Stomach (tissue), 9 donors: ENCODE results near the gene MYH9. TPM values are rescaled to one million over a fixed set of nuclear protein-coding genes. Genes with fewer than 3 reads are reported as not detected.

Experiments used
- DNase-seq, 2 donors: peaks; one replicate each; pipeline versions ENCODE4 v3.0.0 to v3.0.0-alpha.2; 2013 to 2019
- H3K27ac ChIP-seq, 5 donors: fragments of 200-600 bp in 4 of 5; sonication (generic) in 4 of 5; one replicate each; pipeline ENCODE4 v1.5.1; 2013 to 2019; ENCODE audit warnings: mild to moderate bottlenecking in 1 of 5, moderate library complexity in 1 of 5
- H3K27me3 ChIP-seq, 3 donors: fragments of 200-600 bp; sonication (generic); one replicate each; pipeline ENCODE4 v1.5.1; 2017 to 2019; ENCODE audit warnings: mixed run types in 1 of 3
- H3K36me3 ChIP-seq, 4 donors: fragments of 200-600 bp; sonication (generic); 1 replicate in 3 of 4; 2 replicates in 1 of 4; pipeline ENCODE4 v1.5.1; 2016 to 2019
- H3K4me1 ChIP-seq, 4 donors: fragments of 200-600 bp; sonication (generic); one replicate each; pipeline ENCODE4 v1.5.1; 2016 to 2019
- H3K4me3 ChIP-seq, 4 donors: fragments of 200-600 bp; sonication (generic) in 3 of 4; one replicate each; pipeline ENCODE4 v1.5.1; 2016 to 2019; ENCODE audit warnings: mild to moderate bottlenecking in 1 of 4
- H3K9me3 ChIP-seq, 4 donors: fragments of 200-600 bp; sonication (generic); one replicate each; pipeline ENCODE4 v1.5.1; 2016 to 2019
- CTCF ChIP-seq, 7 experiments: fragments of 450-650 bp in 4 of 7; fragments of 200-600 bp in 3 of 7; sonication (generic) in 3 of 7; IDR thresholded peaks; one replicate each; pipeline ENCODE4 v1.5.1; 2016 to 2019; ENCODE audit warnings: antibody characterized with exemption in 7 of 7, control low read depth in 2 of 7, mild to moderate bottlenecking in 1 of 7
- EP300 ChIP-seq: sonication (generic); formaldehyde crosslinking; IDR thresholded peaks from one replicate; pipeline ENCODE4 v1.6.1; 2017; ENCODE audit warnings: antibody characterized with exemption
- POLR2A ChIP-seq, 4 donors: fragments of 450-650 bp; IDR thresholded peaks; one replicate each; pipeline ENCODE4 v1.6.1; 2016; ENCODE audit warnings: antibody characterized with exemption in 4 of 4, control low read depth in 2 of 4, mild to moderate bottlenecking in 1 of 4, moderate library complexity in 1 of 4
- POLR2AphosphoS5 ChIP-seq, 3 donors: sonication (generic); formaldehyde crosslinking; IDR thresholded peaks; one replicate each; pipeline ENCODE4 v1.6.1; 2016; ENCODE audit warnings: antibody characterized with exemption in 3 of 3
- WGBS, 5 donors: extraction: QIAGEN DNeasy Blood & Tissue Kit in 3 of 5; methylation state at CpG; one replicate each; pipeline versions ENCODE4 v1.1.5 to v1.1.7; 2013 to 2018; 5-methylcytosine and 5-hydroxymethylcytosine counted together
- intact Hi-C: fragments of 100-400 bp; cut with DNase I; formaldehyde crosslinking; loops from one replicate; pipeline ENCODE4 v1.15.1; 2023; ENCODE audit warnings: low total_unique reads
- polyA plus RNA-seq, 3 donors: library from polyadenylated mRNA; stranded (reverse); fragments of 200-250 nt; gene quantifications; one replicate each; pipeline ENCODE4 v1.2.3, GENCODE V29; 2013
- total RNA-seq, 5 donors: library from RNA; depleted of rRNA; stranded (reverse); fragments of >200 nt; gene quantifications; one replicate each; pipeline versions ENCODE4 v1.1.0 to v1.2.3, GENCODE V29; 2014 to 2016
- donor health status: healthy with polysubstance abuse.
- donor health status: Bipolar disorder and iron deficiency.
- donor health status: healthy.

The MYH9 gene
- total and polyA plus RNA-seq, 8 donors: 46.7 to 620 (median 197) TPM

GRCh38 chr22:36235585-36235984 lies 152.2 kb downstream of the MYH9 start:
- Histone ChIP-seq H3K36me3 (peaks cover 21 to 63% (median 41%) of the 10 kb centered on the region in 4 donors), H3K27me3 (no peaks in the 10 kb centered on the region), H3K4me1 (peaks cover 37 to 67% (median 56%) of the 10 kb centered on the region in 4 donors), H3K4me3 (peak overlapping the region in 1 of 4 donors; percentile 69), H3K9me3 (no peaks in the 10 kb centered on the region), H3K27ac (no peak overlapping the region)
- intact Hi-C loops: no loop called here
- TF ChIP-seq EP300 (no peak), POLR2AphosphoS5 (IDR thresholded peaks at IDR 0.05) (no peak), CTCF (IDR thresholded peaks at IDR 0.05) (no peak), POLR2A (IDR thresholded peaks at IDR 0.05) (no peak)
- WGBS, 5 donors: 75 to 83% (median 80%) methylated on average over 3 of the region's 3 CpGs
- DNase-seq: no peak

GRCh38 chr22:36234919-36235318 lies 152.8 kb downstream of the MYH9 start:
- no peak for DNase-seq
- peaks cover 28 to 69% (median 48%) of the 10 kb centered on the region in 4 donors for H3K36me3 ChIP-seq
- H3K4me1 ChIP-seq: peaks cover 35 to 64% (median 54%) of the 10 kb centered on the region in 4 donors
- TF ChIP-seq CTCF (IDR thresholded peaks at IDR 0.05): no peak
- TF ChIP-seq POLR2AphosphoS5 (IDR thresholded peaks at IDR 0.05): no peak
- H3K27me3 ChIP-seq: no peaks in the 10 kb centered on the region
- intact Hi-C loops: no loop called here
- H3K4me3 ChIP-seq: peak overlapping the region in 1 of 4 donors; percentile 69
- H3K27ac ChIP-seq: no peak overlapping the region
- H3K9me3 ChIP-seq: no peaks in the 10 kb centered on the region
- WGBS, 5 donors: 54 to 71% (median 67%) methylated on average over 2 of the region's 2 CpGs

GRCh38 chr22:36234213-36234612 lies 153.6 kb downstream of the MYH9 start:
- Histone ChIP-seq H3K9me3 (no peaks in the 10 kb centered on the region), H3K4me3 (peak overlapping the region in 1 of 4 donors; percentile 69), H3K27ac (no peak overlapping the region), H3K36me3 (peaks cover 33 to 76% (median 55%) of the 10 kb centered on the region in 4 donors), H3K27me3 (no peaks in the 10 kb centered on the region), H3K4me1 (peaks cover 31 to 60% (median 48%) of the 10 kb centered on the region in 4 donors)
- DNase-seq: no peak
- TF ChIP-seq EP300: no peak
- TF ChIP-seq CTCF (IDR thresholded peaks at IDR 0.05): no peak
- no peak for TF ChIP-seq POLR2AphosphoS5 (IDR thresholded peaks at IDR 0.05)
- no peak for TF ChIP-seq POLR2A (IDR thresholded peaks at IDR 0.05)
- 37 to 76% (median 72%) methylated on average over 2 of the region's 2 CpGs for WGBS, 5 donors
- intact Hi-C loops: no loop called here

- peaks cover 36 to 80% (median 59%) of the 10 kb centered on the region in 4 donors for H3K36me3 ChIP-seq
- intact Hi-C loops: no loop called here
- no peak for TF ChIP-seq CTCF (IDR thresholded peaks at IDR 0.05)
- no peak for TF ChIP-seq POLR2A (IDR thresholded peaks at IDR 0.05)
- no peak for TF ChIP-seq POLR2AphosphoS5 (IDR thresholded peaks at IDR 0.05)
- no peak for TF ChIP-seq EP300
- H3K4me3 ChIP-seq: no peak overlapping the region
- H3K27ac ChIP-seq: no peak overlapping the region
- 85 to 93% (median 90%) methylated on average over 7 of the region's 7 CpGs for WGBS, 5 donors
- H3K9me3 ChIP-seq: no peaks in the 10 kb centered on the region
- H3K27me3 ChIP-seq: no peaks in the 10 kb centered on the region
- H3K4me1 ChIP-seq: peaks cover 29 to 59% (median 47%) of the 10 kb centered on the region in 4 donors
- no peak for DNase-seq
Observed at GRCh38 chr22:36233796-36234195, 154.0 kb downstream of the MYH9 start.
